HEK293T (cell line): ENCODE data around the gene LGALS1.
A peak's percentile ranks its signal among the peaks of the same experiment; 100 is the strongest.

Experiments used
- CTCF ChIA-PET: fragments of 350-600 bp; formaldehyde crosslinking; extraction: SDS; loops from one replicate; lab custom pipeline; 2021; ENCODE audit warnings: antibody characterized with exemption, inconsistent platforms; lab: Yijun Ruan, JAX
- POLR2A ChIA-PET: fragments of 350-600 bp; formaldehyde crosslinking; extraction: SDS; loops from one replicate; lab custom pipeline; 2020; ENCODE audit warnings: antibody characterized with exemption, inconsistent platforms; lab: Yijun Ruan, JAX
- DNase-seq: peaks from one replicate; pipeline ENCODE4 v3.0.0; 2012; ENCODE audit warnings: mixed read lengths; ENCODE audit errors: extremely low spot score
- ARNT ChIP-seq: fragments of 450-650 bp; IDR thresholded peaks from 2 replicates; pipeline ENCODE4 v1.6.1; 2017; ENCODE audit warnings: mild to moderate bottlenecking
- BHLHE40 ChIP-seq: fragments of 450-650 bp; IDR thresholded peaks from 2 replicates; pipeline ENCODE4 v1.6.1; 2016; ENCODE audit warnings: mild to moderate bottlenecking, moderate library complexity, borderline replicate concordance
- CTBP1 ChIP-seq: fragments of 450-650 bp; IDR thresholded peaks from 2 replicates; pipeline ENCODE4 v1.6.1; 2016; ENCODE audit warnings: borderline replicate concordance
- ELF4 ChIP-seq: fragments of 450-650 bp; IDR thresholded peaks from 2 replicates; pipeline ENCODE4 v1.6.1; 2017; ENCODE audit warnings: antibody characterized with exemption
- FOXA1 ChIP-seq: fragments of 450-650 bp; IDR thresholded peaks from 2 replicates; pipeline ENCODE4 v1.6.1; 2016; ENCODE audit warnings: mild to moderate bottlenecking
- FOXK2 ChIP-seq: fragments of 450-650 bp; IDR thresholded peaks from 2 replicates; pipeline ENCODE4 v1.6.1; 2016; ENCODE audit warnings: mild to moderate bottlenecking
- FOXM1 ChIP-seq: fragments of 450-650 bp; IDR thresholded peaks from 2 replicates; pipeline ENCODE4 v1.6.1; 2017; ENCODE audit warnings: mild to moderate bottlenecking, borderline replicate concordance
- HDGF ChIP-seq: fragments of 450-650 bp; IDR thresholded peaks from 2 replicates; pipeline ENCODE4 v1.6.1; 2017; ENCODE audit warnings: antibody characterized with exemption, borderline replicate concordance
- L3MBTL2 ChIP-seq: fragments of 450-650 bp; conservative IDR thresholded peaks from 2 replicates; pipeline ENCODE4 v1.6.1; 2016; ENCODE audit warnings: mild to moderate bottlenecking
- LEF1 ChIP-seq: fragments of 450-650 bp; IDR thresholded peaks from 2 replicates; pipeline ENCODE4 v1.6.1; 2017; ENCODE audit warnings: mild to moderate bottlenecking, borderline replicate concordance
- NFRKB ChIP-seq: fragments of 450-650 bp; IDR thresholded peaks from 2 replicates; pipeline ENCODE4 v1.6.1; 2016; ENCODE audit warnings: mild to moderate bottlenecking, moderate library complexity
- PKNOX1 ChIP-seq: fragments of 450-650 bp; IDR thresholded peaks from 2 replicates; pipeline ENCODE4 v1.6.1; 2016
- SP1 ChIP-seq: fragments of 450-650 bp; IDR thresholded peaks from 2 replicates; pipeline ENCODE4 v1.6.1; 2017
- SUZ12 ChIP-seq: fragments of 450-650 bp; IDR thresholded peaks from 2 replicates; pipeline ENCODE4 v1.6.1; 2016; ENCODE audit warnings: mild to moderate bottlenecking
- TARDBP ChIP-seq: fragments of 450-650 bp; IDR thresholded peaks from 2 replicates; pipeline ENCODE4 v1.6.1; 2016
- ZNF384 ChIP-seq: fragments of 450-650 bp; IDR thresholded peaks from 2 replicates; pipeline ENCODE4 v1.6.1; 2016

The LGALS1 gene

DNA sequence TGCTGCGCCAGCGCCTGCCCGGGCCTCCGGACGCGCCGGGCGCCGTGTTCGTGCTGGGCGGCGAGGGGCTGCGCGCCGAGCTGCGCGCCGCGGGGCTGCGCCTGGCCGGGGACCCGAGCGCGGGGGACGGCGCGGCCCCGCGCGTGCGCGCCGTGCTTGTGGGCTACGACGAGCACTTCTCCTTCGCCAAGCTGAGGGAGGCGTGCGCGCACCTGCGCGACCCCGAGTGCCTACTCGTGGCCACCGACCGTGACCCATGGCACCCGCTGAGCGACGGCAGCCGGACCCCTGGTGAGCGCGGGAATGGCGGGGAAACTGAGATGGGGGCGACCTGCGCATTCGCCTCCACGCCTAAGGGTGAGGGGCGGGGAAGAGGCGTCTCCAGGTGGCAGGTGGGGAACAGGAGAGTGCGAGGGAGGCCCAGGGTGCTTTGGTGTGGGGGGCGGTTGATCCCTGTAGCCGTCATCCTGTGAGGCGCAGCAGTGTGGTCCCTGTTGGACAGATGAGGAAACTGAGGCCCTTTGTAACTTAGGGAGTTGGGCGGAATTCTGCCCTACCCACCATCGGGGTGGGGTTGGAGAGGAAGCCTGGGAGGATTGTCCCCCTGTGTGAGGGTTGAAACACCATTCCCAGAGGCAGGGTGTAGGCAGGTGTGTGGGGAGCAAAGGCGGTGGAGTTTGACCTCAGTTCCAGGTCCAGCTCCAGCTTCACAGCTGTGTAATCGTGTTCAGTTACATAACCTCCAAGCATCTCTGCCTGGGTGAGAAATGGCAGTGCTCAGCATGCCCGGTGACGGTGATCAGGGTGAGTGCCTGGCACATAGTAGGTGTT lies 16.2 kb upstream of the LGALS1 start:
- TF ChIP-seq FOXK2 (no peak), HDGF (no peak), L3MBTL2 (peak; percentile 55)
- CTCF ChIA-PET, result interaction anchor here (0.5 to 5.3 kb wide), 6 partner anchors 16 to 67 kb away, joined by 3 to 40 read pairs (median 18); no protein-coding TSS in a partner anchor
- POLR2A ChIA-PET, result interaction anchor here (0.7 to 6.3 kb wide), 18 partner anchors 8 to 185 kb away, joined by 3 to 105 read pairs (median 8); partner anchors contain the start of genes ANKRD54, GGA1, LGALS1 and NOL12
- no peak for DNase-seq

DNA sequence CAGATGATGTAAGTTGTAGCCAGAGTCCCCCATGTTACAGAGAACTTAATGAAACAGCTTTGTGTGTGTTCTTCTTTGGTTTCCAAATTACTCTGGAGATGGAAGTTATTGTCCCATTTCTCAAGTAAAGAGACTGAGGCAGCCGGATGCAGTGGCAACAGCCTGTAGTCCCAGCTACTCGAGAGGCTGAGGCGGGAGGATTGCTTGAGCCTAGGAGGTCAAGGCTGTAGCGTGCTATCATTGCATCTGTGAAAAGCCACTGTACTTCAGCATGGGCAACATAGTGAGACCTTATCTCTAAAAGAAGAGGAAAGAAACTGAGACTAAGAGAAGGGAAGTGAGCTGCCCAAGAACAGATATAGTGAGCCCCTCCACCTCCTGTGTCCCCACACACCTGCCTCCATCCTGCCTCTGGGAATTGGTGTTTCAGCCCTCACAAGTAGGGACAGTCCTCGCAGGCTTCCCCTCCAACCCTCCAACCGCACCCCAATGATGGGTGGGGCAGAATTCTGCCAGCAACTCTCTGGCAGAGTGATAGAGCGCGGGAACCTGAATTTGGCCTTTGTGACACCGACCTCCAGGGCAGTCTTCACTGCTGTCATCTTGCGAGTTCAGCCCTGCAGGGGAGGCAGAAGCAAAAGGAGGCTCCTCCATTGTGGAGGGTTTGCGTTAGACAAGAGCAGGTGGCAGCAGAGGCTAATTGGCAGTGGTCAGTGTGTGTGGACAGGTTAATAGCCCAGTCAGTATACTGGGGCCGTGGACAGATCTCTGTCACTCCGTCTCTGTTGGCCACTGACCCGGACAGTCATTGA lies 15.3 kb upstream of the LGALS1 start:
- DNase-seq, result no peak
- TF ChIP-seq HDGF (no peak), FOXM1 (no peak), SUZ12 (no peak), BHLHE40 (no peak), ZNF384 (no peak), SP1 (no peak), ELF4 (no peak)
- POLR2A ChIA-PET, result interaction anchor here (1.1 to 6.3 kb wide), 10 partner anchors 13 to 142 kb away, joined by 4 to 105 read pairs (median 25); partner anchors contain the start of genes GGA1, LGALS1, NOL12 and SH3BP1
- CTCF ChIA-PET, result interaction anchor here (0.6 to 5.3 kb wide), 6 partner anchors 10 to 373 kb away, joined by 3 to 40 read pairs (median 4); no protein-coding TSS in a partner anchor

GRCh38 chr22:37660709-37661045 lies 14.8 kb upstream of the LGALS1 start:
- ChIA-PET POLR2A (interaction anchor here (1.0 to 6.3 kb wide), 11 partner anchors 13 to 147 kb away, joined by 3 to 105 read pairs (median 6); partner anchors contain the start of genes GCAT, GGA1, LGALS1 and NOL12), CTCF (interaction anchor here (0.6 to 5.3 kb wide), 9 partner anchors 11 to 372 kb away, joined by 3 to 40 read pairs (median 4); no protein-coding TSS in a partner anchor)
- DNase-seq, result no peak
- TF ChIP-seq CTBP1 (no peak), L3MBTL2 (no peak), FOXM1 (no peak), FOXK2 (no peak), SUZ12 (no peak), ELF4 (no peak), TARDBP (no peak), ARNT (no peak), ZNF384 (no peak), NFRKB (no peak), FOXA1 (no peak), SP1 (no peak), PKNOX1 (no peak), HDGF (no peak), BHLHE40 (no peak), LEF1 (no peak)

DNA sequence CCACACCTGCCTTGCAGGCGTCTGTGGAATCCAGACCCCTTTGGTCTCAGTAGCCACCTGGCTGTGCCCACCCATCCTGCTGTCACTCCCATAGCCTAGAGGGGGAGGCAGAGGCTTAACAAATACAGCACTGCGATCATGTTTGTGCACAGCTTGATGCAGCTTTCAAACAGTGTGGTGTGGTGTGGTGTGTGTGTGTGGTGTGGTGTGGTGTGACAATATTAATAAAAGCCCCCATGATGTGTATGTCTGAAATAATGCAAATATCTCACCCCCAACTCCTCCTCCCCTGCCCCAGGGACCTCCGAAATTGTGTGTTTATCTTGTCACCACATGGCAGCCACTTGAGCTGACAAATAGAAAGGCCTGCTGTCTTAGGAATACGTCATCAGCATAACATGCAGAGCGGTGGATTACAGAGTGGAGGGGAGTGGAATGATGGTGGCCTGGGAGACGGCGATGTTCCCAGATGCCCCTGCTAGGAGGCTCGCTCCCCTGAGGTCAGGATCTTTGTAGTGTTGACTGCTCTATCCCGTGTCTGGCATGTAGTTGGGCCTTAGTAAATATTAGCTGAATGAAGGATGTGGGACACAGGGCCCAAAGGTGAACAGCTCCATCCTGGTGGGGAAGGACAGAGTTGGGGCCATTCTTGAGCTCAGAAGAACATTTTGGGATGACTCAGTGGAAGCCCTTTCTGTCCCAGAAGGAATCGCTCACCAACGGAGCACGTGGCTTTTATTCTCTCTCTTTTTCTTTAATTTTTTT lies 14.1 kb upstream of the LGALS1 start:
- peak; percentile 64 for DNase-seq
- CTCF ChIA-PET, result interaction anchor here (0.6 to 5.3 kb wide), 15 partner anchors 10 to 371 kb away, joined by 3 to 40 read pairs (median 4); partner anchors contain the start of gene NOL12

More for the DNA sequence above, 14.1 kb upstream of the LGALS1 start:
- POLR2A ChIA-PET, result interaction anchor here (0.6 to 6.3 kb wide), 11 partner anchors 12 to 146 kb away, joined by 3 to 105 read pairs (median 6); partner anchors contain the start of genes GCAT, GGA1, LGALS1 and NOL12
- TF ChIP-seq BHLHE40 (no peak), ZNF384 (peak; percentile 87), PKNOX1 (peak; percentile 75), TARDBP (no peak), FOXA1 (no peak), HDGF (no peak), NFRKB (no peak), FOXK2 (no peak), LEF1 (no peak), SP1 (no peak), CTBP1 (peak; percentile 77; the same call in 1 of the 2 replicates), SUZ12 (no peak), L3MBTL2 (no peak), ARNT (no peak), FOXM1 (no peak)
